Gastrocnemius medialis (tissue), 4 donors: Measurements from ENCODE around the gene BLZF1.

Experiments used
- POLR2A ChIP-seq, 2 donors: fragments of 450-650 bp; IDR thresholded peaks; one replicate each; pipeline ENCODE4 v1.6.1; 2017; ENCODE audit warnings: antibody characterized with exemption in 2 of 2, mild to moderate bottlenecking in 2 of 2, moderate library complexity in 2 of 2
- TF ChIP-seq, protein P1 (sequence below), 5 experiments: fragments of 450-650 bp in 3 of 5; fragments of 200-600 bp in 2 of 5; sonication (generic) in 2 of 5; IDR thresholded peaks in 4 of 5; conservative IDR thresholded peaks in 1 of 5; 1 replicate in 4 of 5; 2 replicates in 1 of 5; pipeline ENCODE4 v1.5.1; 2016 to 2019; ENCODE audit warnings: antibody characterized with exemption in 5 of 5, mild to moderate bottlenecking in 3 of 5, moderate library complexity in 3 of 5

DNA sequence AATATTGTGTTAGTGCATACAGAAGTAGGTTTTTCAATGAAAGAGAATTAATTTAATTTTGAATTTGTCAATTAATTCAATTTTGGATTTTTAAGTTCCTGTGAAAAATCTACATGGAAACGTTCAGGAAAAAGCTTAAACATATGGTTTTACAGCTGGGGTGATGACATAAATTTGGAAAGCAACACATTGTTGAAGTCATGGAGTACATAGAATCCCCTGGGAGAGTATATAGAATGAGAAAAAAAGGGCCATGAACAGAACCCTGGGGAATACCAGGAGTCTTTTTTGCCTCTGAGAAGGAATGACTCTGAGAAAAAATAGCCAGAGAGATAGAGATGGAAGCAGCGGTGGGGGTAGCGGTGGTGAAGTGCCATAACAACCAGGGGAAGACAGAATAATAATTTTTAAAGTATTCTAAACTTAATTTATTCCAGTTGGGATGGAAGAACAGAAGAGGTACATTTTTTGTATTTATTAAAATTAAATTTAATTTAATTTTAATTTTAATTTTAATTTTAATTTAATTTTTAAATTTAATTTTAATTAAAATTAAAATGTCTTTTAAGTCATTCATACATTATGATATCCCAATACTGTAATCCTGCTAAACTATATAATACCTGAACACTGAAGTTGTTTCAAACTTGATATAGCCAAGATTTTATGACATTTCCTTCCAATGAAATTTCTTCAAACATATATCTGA is 49.3 kb upstream of the BLZF1 start:
- TF ChIP-seq, protein P1, sequence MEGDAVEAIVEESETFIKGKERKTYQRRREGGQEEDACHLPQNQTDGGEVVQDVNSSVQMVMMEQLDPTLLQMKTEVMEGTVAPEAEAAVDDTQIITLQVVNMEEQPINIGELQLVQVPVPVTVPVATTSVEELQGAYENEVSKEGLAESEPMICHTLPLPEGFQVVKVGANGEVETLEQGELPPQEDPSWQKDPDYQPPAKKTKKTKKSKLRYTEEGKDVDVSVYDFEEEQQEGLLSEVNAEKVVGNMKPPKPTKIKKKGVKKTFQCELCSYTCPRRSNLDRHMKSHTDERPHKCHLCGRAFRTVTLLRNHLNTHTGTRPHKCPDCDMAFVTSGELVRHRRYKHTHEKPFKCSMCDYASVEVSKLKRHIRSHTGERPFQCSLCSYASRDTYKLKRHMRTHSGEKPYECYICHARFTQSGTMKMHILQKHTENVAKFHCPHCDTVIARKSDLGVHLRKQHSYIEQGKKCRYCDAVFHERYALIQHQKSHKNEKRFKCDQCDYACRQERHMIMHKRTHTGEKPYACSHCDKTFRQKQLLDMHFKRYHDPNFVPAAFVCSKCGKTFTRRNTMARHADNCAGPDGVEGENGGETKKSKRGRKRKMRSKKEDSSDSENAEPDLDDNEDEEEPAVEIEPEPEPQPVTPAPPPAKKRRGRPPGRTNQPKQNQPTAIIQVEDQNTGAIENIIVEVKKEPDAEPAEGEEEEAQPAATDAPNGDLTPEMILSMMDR (IDR thresholded peaks at IDR 0.05 in 4 of 5, conservative IDR thresholded peaks at IDR 0.05 in 1 of 5) = no peak
- TF ChIP-seq POLR2A (IDR thresholded peaks at IDR 0.05) = no peak
